K562 (cell line): ENCODE results near the gene TF. TPM values are rescaled to one million over a fixed set of nuclear protein-coding genes. Genes with fewer than 3 reads are reported as not detected.

ENCODE experiments used
- ATAC-seq: fragments of 200-7000 bp; cut with Tn5 transposase; 3 replicates; pipeline ENCODE4 v1.9.1; 2020; ENCODE audit warnings: moderate library complexity
- BruUV-seq: library from RNA; stranded (reverse); fragments of 400-500 nt; replicated peaks from 2 replicates; lab custom pipeline; 2021; lab: Mats Ljungman, UMichigan
- CTCF ChIA-PET: fragments of 300-600 bp; formaldehyde crosslinking; extraction: SDS; loops from one replicate; lab custom pipeline; 2021; ENCODE audit warnings: low intra/inter-chr PET ratio; lab: Yijun Ruan, JAX
- POLR2A ChIA-PET: fragments of 300-600, 350-650 bp; sonication (Branson Sonifier 250); formaldehyde crosslinking; extraction: SDS; loops from one replicate; lab custom pipeline; 2021; ENCODE audit warnings: antibody characterized with exemption, inconsistent platforms; lab: Yijun Ruan, JAX
- DNase-seq, 4 experiments: peaks; one replicate each; pipeline versions ENCODE4 v3.0.0 to v3.0.0-alpha.2; 2011 to 2018; ENCODE audit warnings: low spot score in 3 of 4, mixed read lengths in 3 of 4; ENCODE audit errors: extremely low read depth in 1 of 4
- FAIRE-seq: peaks from 2 replicates; lab custom pipeline; 2011; peaks lifted over from hg19 to GRCh38; lab: Jason Lieb, UNC
- H2AFZ ChIP-seq: 2 replicates; pipeline ENCODE4 v1.6.0; 2011; ENCODE audit warnings: low read depth, low read length, control low read depth, inconsistent platforms
- H3K27ac ChIP-seq: fragments of 200-600 bp; 3 replicates; pipeline ENCODE4 v1.8.0; 2011; ENCODE audit warnings: low read depth, mild to moderate bottlenecking, control low read depth, inconsistent platforms, low read length, moderate library complexity, mixed read lengths; ENCODE audit errors: extremely low read depth
- H3K27me3 ChIP-seq, 2 experiments: fragments of 300-600 bp in 1 of 2; 2 replicates in 1 of 2; 3 replicates in 1 of 2; pipeline versions ENCODE4 v1.6.0 to v1.8.0; 2011; ENCODE audit warnings: inconsistent platforms in 2 of 2, low read length in 2 of 2, mild to moderate bottlenecking in 1 of 2, mixed read lengths in 1 of 2, moderate library complexity in 1 of 2; ENCODE audit not compliant: control insufficient read depth in 2 of 2, insufficient read depth in 2 of 2
- H3K36me3 ChIP-seq: fragments of 300-600 bp; 3 replicates; pipeline ENCODE4 v1.8.0; 2011; ENCODE audit warnings: mild to moderate bottlenecking, low read length, inconsistent platforms; ENCODE audit not compliant: control insufficient read depth, insufficient read depth
- H3K4me1 ChIP-seq, 2 experiments: fragments of 200-600 bp in 1 of 2; replicated peaks in 1 of 2; 2 replicates in 1 of 2; 3 replicates in 1 of 2; pipeline versions ENCODE4 v1.5.1 to v1.8.0; 2011; ENCODE audit warnings: inconsistent platforms in 2 of 2, low read length in 2 of 2, mild to moderate bottlenecking in 1 of 2, mixed read lengths in 1 of 2, moderate library complexity in 1 of 2; ENCODE audit not compliant: control insufficient read depth in 2 of 2, insufficient read depth in 2 of 2
- H3K4me2 ChIP-seq: 2 replicates; pipeline ENCODE4 v1.6.1; 2011; ENCODE audit warnings: low read length, control low read depth, inconsistent platforms, mixed read lengths; ENCODE audit not compliant: insufficient read depth
- H3K4me3 ChIP-seq: fragments of 200-600 bp; sonication (generic), shearing (Covaris generic); 2 replicates; pipeline ENCODE4 v1.5.1; 2016; ENCODE audit warnings: control low read depth, inconsistent platforms
- H3K79me2 ChIP-seq: fragments of 200-600 bp; 3 replicates; pipeline ENCODE4 v1.8.0; 2011; ENCODE audit warnings: low read length, inconsistent platforms; ENCODE audit not compliant: control insufficient read depth, insufficient read depth
- H3K9ac ChIP-seq, 2 experiments: 2 replicates each; pipeline versions ENCODE4 v1.6.0 to v1.6.1; 2011; ENCODE audit warnings: low read depth in 2 of 2, low read length in 2 of 2, control low read depth in 1 of 2, inconsistent platforms in 1 of 2, mild to moderate bottlenecking in 1 of 2, mixed read lengths in 1 of 2; ENCODE audit not compliant: insufficient read depth in 1 of 2
- H3K9me1 ChIP-seq: one replicate; pipeline ENCODE4 v1.6.0; 2011; ENCODE audit warnings: inconsistent platforms, mild to moderate bottlenecking, low read length, moderate library complexity; ENCODE audit not compliant: control insufficient read depth, insufficient read depth
- H3K9me3 ChIP-seq: replicated peaks from 2 replicates; pipeline ENCODE4 v1.5.1; 2011; ENCODE audit warnings: low read depth, low read length, inconsistent platforms; ENCODE audit not compliant: control insufficient read depth, insufficient read depth
- H4K20me1 ChIP-seq: replicated peaks from 2 replicates; pipeline ENCODE4 v1.6.1; 2011; ENCODE audit warnings: low read length, inconsistent platforms, mixed read lengths; ENCODE audit not compliant: control insufficient read depth, insufficient read depth
- BRF1 ChIP-seq: IDR thresholded peaks from 3 replicates; pipeline ENCODE4 v1.6.1; 2011; ENCODE audit warnings: borderline replicate concordance, mild to moderate bottlenecking; ENCODE audit not compliant: insufficient read length; ENCODE audit errors: extremely low read depth
- CC2D1A ChIP-seq: fragments of 450-650 bp; IDR thresholded peaks from 2 replicates; pipeline ENCODE4 v1.6.1; 2017; ENCODE audit warnings: mild to moderate bottlenecking
- CCAR2 ChIP-seq: fragments of 200-400 bp; formaldehyde crosslinking; IDR thresholded peaks from 2 replicates; pipeline ENCODE4 v1.6.1; 2017; ENCODE audit warnings: mild to moderate bottlenecking, low read depth, low read length
- FOXA3 ChIP-seq, 2 experiments: fragments of 450-650 bp in 1 of 2; sonication (generic) in 1 of 2; formaldehyde crosslinking; IDR thresholded peaks in 1 of 2; conservative IDR thresholded peaks in 1 of 2; 2 replicates each; pipeline versions ENCODE4 v1.4.0 to v1.8.0; 2020 to 2022; ENCODE audit warnings: mild to moderate bottlenecking in 2 of 2, missing genetic modification reagents in 1 of 2
- POLR2G ChIP-seq: fragments of 200-400 bp; formaldehyde crosslinking; IDR thresholded peaks from 2 replicates; pipeline ENCODE4 v1.6.1; 2017; ENCODE audit warnings: low read depth, mild to moderate bottlenecking, antibody characterized with exemption, low read length, moderate library complexity
- TAL1 ChIP-seq: fragments of 450-650 bp; IDR thresholded peaks from 2 replicates; pipeline ENCODE4 v1.6.1; 2016; ENCODE audit warnings: mild to moderate bottlenecking
- TBP ChIP-seq: optimal IDR thresholded peaks from 2 replicates; pipeline ENCODE3; 2011; ENCODE audit warnings: low read depth, low read length, improper control_type of control experiment
- ZNF184 ChIP-seq: sonication (generic); formaldehyde crosslinking; IDR thresholded peaks from 2 replicates; pipeline ENCODE4 v1.5.0; 2020; ENCODE audit warnings: missing genetic modification reagents
- ZNF311 ChIP-seq: fragments of 250-450 bp; sonication (Bioruptor Pico); IDR thresholded peaks from 2 replicates; pipeline ENCODE4 v1.4.0; 2020; ENCODE audit warnings: mild to moderate bottlenecking, moderate library complexity
- ZNF668 ChIP-seq: fragments of 250-450 bp; sonication (Bioruptor Pico); IDR thresholded peaks from 2 replicates; pipeline ENCODE4 v1.8.0; 2022; ENCODE audit warnings: mild to moderate bottlenecking, inconsistent platforms
- ZNF75A ChIP-seq: fragments of 450-650 bp; formaldehyde crosslinking; IDR thresholded peaks from 2 replicates; pipeline ENCODE4 v1.4.0; 2020; ENCODE audit warnings: mild to moderate bottlenecking
- WGBS: fragments of 100-300 bp; shearing (Covaris generic); methylation state at CpG from one replicate; pipeline ENCODE4 v1.1.6; 2016; ENCODE audit warnings: low coverage, mixed read lengths; ENCODE audit not compliant: insufficient coverage; ENCODE audit errors: missing lambda C conversion rate; 5-methylcytosine and 5-hydroxymethylcytosine counted together
- in situ Hi-C: fragments of 300-500 bp; cut with MboI; formaldehyde crosslinking; loops from 4 replicates; pipeline ENCODE4 v1.15.0; 2018; ENCODE audit warnings: inconsistent platforms, mixed read lengths
- intact Hi-C: fragments of 100-400 bp; cut with micrococcal nuclease; formaldehyde crosslinking; loops from 2 replicates; pipeline ENCODE4 v1.14.2; 2022
- polyA plus RNA-seq, 8 experiments: library from polyadenylated mRNA; depleted of rRNA in 4 of 8; stranded (reverse) in 5 of 8; unstranded in 3 of 8; fragments of >200 nt; fragmentation: Nextera tagmentation in 2 of 8; fragmentation: Illumina TruSeq in 1 of 8; extraction: Ambion mirVana in 2 of 8; extraction: Trizol in 1 of 8; gene quantifications; 2 replicates each; pipeline versions ENCODE4 v1.2.1 to v1.2.3, GENCODE V29; 2011 to 2014; ENCODE audit warnings: inconsistent platforms in 1 of 8, missing spikeins in 1 of 8
- total RNA-seq, 7 experiments: library from RNA; depleted of rRNA in 6 of 7; stranded (reverse); fragments of >200 nt in 6 of 7; fragmentation: Illumina TruSeq in 2 of 7; extraction: Trizol in 2 of 7; gene quantifications; 2 replicates each; pipeline versions ENCODE4 v1.2.1 to v1.2.3, GENCODE V29; 2011 to 2021; ENCODE audit warnings: low replicate concordance in 1 of 7
- TF ChIP-seq, protein P1 (sequence below): IDR thresholded peaks from 3 replicates; pipeline ENCODE4 v1.6.1; 2011; ENCODE audit warnings: borderline replicate concordance, mild to moderate bottlenecking; ENCODE audit not compliant: insufficient read length, insufficient read depth

TF gene
- total and polyA plus RNA-seq, 9 of the 15 experiments (the other 6 are each of a cell fraction or from before 2014, with no cell fraction given): 0.09 to 9.2 (median 3.1) TPM

DNA sequence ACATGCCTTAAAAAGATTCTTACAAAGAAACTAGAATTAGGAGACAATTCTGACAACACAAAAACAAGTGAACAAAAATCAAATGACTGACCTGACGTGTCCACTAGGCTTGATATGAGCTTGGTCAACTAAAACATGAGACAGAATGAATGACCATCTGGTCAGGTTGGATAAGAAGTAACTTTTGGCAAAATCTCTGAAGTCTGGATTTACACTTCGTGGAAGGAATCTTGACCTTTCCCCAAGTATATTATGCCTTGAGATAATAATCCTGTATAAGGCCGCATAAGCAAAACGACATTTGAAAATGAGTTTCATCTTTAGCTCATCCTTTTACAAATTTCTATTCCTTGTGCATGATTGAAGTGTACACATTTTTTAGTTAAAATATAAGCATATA lies 1.1 kb upstream of the TF start (continued):
- TF ChIP-seq CCAR2: no peak
- no peak for TF ChIP-seq CC2D1A
- no peak for TF ChIP-seq ZNF75A
- no peak for TF ChIP-seq TBP
- peak; percentile 78 for TF ChIP-seq TAL1
- TF ChIP-seq FOXA3 (CRISPR knock-in tag; conservative IDR thresholded peaks at IDR 0.05 in 1 of 2, IDR thresholded peaks at IDR 0.05 in 1 of 2): no peak

DNA sequence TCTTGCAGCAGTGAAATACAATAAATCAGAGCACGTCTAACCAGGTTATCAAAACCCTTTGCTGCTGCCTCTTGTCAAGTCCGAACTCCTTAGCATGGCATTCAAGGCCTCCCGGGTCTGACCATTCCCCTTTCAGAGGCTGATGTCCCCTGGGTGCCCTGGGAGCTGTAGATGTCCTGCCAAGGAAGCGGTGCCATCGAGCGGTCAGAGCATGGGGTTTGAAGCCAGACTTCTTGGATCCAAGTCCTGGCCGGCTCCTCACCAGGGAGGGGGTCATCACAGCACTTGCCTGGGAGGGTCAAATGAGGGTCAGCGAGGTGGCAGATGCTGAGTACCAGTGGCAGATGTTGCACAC lies 496 bp downstream of the TF start:
- 63% methylated on average over 4 of the region's 8 CpGs for WGBS
- no TSS peak for BruUV-seq
- Histone ChIP-seq H3K36me3 (no peaks in the 10 kb centered on the region), H3K9me1 (no peaks in the 10 kb centered on the region), H3K9ac (no peak overlapping the region), H3K79me2 (no peaks in the 10 kb centered on the region), H2AFZ (no peak overlapping the region), H4K20me1 (no peaks in the 10 kb centered on the region), H3K27ac (no peak overlapping the region), H3K4me2 (no peak overlapping the region), H3K9me3 (no peaks in the 10 kb centered on the region), H3K4me3 (no peak overlapping the region), H3K27me3 (peaks cover 0 to 12% of the 10 kb centered on the region in 2 experiments; a peak in 2 of 5 replicates), H3K4me1 (peaks cover 14 to 19% of the 10 kb centered on the region in 2 experiments; a peak in 4 of 5 replicates)
- ATAC-seq (no peak), FAIRE-seq (no peak), DNase-seq (no peak)
- TF ChIP-seq, protein P1, sequence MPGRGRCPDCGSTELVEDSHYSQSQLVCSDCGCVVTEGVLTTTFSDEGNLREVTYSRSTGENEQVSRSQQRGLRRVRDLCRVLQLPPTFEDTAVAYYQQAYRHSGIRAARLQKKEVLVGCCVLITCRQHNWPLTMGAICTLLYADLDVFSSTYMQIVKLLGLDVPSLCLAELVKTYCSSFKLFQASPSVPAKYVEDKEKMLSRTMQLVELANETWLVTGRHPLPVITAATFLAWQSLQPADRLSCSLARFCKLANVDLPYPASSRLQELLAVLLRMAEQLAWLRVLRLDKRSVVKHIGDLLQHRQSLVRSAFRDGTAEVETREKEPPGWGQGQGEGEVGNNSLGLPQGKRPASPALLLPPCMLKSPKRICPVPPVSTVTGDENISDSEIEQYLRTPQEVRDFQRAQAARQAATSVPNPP: no peak
- TF ChIP-seq ZNF668 (CRISPR knock-in tag): no peak
- no peak for TF ChIP-seq ZNF311 (CRISPR knock-in tag)
- no peak for TF ChIP-seq BRF1
- no peak for TF ChIP-seq POLR2G
- TF ChIP-seq ZNF184 (CRISPR knock-in tag): no peak
- CTCF ChIA-PET: no interaction called here
- POLR2A ChIA-PET: no interaction called here
- intact Hi-C loops (loop anchor here (5.0 kb wide), 1 partner anchor 84 kb away; the partner anchor contains the start of gene TOPBP1), in situ Hi-C loops (no loop called here)
